GM10847 (cell line): ENCODE results near the gene KRT82.

Source experiments
- POLR2A ChIP-seq: IDR thresholded peaks from 2 replicates; pipeline ENCODE4 v1.6.1; 2011; ENCODE audit not compliant: insufficient read length; ENCODE audit errors: extremely low read depth

The KRT82 gene

GRCh38 chr12:52423661-52424500 lies 17.7 kb upstream of the KRT82 start:
- TF ChIP-seq POLR2A = no peak

DNA sequence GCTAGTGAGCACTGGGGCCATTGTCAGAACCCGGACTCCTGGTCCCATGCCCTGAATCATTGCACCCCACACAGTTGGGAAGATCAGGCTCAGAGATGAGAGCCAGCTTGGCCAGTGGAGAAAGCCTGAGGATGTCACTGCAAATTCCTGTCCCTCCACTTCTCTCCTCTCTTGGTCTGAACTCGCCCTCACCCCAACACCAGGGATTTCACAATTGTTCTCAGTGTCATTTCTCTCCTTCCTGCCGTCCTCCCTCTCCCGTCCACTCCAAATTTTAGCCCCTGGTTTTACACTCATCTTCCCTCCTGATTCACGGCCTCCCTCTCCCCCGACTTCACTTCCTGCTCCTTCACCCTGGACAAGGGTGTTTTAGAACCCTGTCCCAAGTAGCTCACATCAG lies 16.9 kb upstream of the KRT82 start:
- no peak for TF ChIP-seq POLR2A

DNA sequence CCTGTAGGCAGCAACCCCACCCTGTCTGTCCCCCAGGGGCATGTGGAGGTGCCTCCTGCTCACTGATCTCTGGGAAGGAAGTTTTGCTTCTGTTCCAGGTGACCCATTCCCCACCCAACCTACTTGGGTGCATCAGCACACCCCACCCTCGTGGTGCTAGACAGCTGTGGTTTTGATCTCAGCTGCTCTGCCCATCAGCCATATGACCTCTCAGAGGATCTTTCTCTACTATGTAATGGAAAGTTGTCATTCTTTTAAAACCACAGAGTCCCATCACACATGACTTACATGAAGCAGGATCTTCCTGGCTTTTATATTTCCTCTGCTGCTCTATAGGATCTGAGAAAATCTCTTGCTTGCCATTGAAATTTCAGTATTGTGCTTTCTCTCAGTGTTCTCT lies 13.5 kb upstream of the KRT82 start:
- no peak for TF ChIP-seq POLR2A

- no peak for TF ChIP-seq POLR2A
Measured at GRCh38 chr12:52418576-52419110, 12.5 kb upstream of the KRT82 start.

DNA sequence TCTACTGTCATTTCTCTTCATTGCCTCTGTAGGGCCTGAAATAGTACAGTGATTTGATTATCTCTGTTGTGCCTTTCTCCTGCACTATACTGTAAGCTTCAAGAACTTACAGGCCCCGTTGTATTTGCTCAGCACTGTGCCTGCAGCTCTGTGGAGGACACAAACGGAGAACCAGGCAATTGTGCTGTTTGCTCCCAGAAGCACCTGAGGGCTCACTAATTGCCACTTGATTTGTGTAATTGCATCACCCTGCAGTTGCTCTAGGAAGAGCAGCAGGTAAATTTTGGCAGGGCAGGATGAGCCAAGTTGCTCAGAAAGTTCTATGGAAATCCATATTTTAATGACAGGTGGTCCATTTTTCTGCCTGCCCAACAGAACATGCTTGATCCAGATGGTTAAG lies 11.6 kb upstream of the KRT82 start:
- TF ChIP-seq POLR2A = no peak

DNA sequence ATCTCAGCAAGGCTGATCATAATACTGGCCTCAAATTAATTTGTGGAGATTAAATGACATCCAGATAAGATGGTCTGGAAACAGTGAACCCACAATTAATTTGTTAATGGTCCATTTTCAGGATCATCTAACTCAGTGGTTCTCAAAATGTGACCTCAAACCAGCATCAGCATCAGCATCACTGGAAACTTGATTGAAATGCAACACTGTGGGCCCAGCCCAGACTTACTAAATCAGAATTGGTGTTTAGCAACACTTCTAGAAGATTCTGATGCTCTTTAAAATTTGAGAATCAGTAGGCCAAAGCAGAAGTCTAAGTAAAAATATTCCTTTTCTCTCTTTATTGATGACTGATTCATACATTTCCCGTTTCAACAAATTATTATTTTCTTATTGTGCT lies 10.7 kb upstream of the KRT82 start:
- no peak for TF ChIP-seq POLR2A

- TF ChIP-seq POLR2A = no peak
Measured at GRCh38 chr12:52415870-52416750, 10.0 kb upstream of the KRT82 start.

DNA sequence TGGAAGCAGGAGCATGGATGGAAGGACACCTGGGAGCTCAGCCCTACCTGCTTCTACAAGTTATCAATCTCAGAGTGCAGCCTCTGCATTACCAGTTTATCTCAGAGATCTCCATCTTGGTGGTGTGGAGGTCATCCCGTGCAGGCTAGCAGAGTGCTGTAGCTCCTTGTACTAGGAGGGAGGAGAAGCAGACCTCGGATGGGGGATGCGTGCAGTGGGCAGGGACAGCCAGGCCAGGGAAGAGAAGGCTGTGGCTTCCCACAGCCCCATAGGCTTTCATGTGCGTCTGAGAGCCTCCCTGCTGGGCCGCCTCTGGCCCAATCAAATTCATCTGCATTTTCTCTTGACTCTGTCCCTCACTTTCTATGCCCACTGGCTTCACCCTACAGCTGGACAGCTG lies 8.8 kb upstream of the KRT82 start:
- TF ChIP-seq POLR2A = no peak

GRCh38 chr12:52413782-52414345 lies 7.7 kb upstream of the KRT82 start:
- TF ChIP-seq POLR2A = no peak

GRCh38 chr12:52413202-52413601 lies 7.1 kb upstream of the KRT82 start:
- TF ChIP-seq POLR2A = no peak

DNA sequence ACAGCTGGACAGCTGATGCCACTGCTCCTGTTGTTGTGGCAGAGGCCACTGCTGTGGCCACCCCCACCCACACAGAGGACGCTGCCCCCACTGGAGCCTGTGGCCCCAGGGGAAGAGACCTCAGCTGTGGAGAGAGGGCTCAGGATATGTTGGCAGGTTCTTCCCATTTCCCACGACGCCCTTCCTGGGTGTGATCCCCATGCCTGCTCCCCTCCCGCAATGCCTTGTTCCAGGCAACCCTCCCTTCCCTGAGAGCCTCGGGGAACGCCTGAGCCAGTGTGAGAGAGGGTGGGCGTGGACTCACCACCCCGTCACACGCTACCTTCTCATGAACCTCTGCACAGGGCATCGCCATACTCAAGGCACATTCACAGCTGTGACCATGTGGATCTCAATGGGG lies 5.7 kb upstream of the KRT82 start:
- TF ChIP-seq POLR2A = no peak

- TF ChIP-seq POLR2A = no peak
Measured at GRCh38 chr12:52407918-52408317, 1.8 kb upstream of the KRT82 start.

- TF ChIP-seq POLR2A = no peak
Measured at GRCh38 chr12:52404951-52405350, 1.2 kb downstream of the KRT82 start.

DNA sequence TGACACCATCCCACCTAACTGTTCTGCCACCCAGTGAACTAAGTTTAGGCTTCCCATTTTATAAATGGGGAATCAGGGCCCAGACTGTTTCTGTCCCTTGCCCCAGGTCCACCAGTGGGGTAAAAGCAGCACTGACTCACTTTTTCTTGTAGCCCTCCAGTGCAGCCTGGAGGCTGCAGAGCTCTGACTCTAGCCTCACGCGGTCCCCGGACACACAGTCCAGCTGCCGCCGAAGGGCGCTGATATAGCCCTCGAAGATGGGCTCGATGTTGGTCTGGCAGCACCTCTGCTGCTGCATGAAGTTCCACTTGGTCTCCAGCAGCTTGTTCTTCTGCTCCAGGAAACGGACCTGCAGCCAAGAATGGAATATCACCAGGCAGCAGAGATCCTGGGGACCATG lies 2.6 kb downstream of the KRT82 start:
- TF ChIP-seq POLR2A = no peak

- TF ChIP-seq POLR2A = no peak
Measured at GRCh38 chr12:52402873-52403540, 3.1 kb downstream of the KRT82 start.
